H9 (cell line): ENCODE data around the gene TMEM120B. TPM values are rescaled to one million over a fixed set of nuclear protein-coding genes. Genes with fewer than 3 reads are reported as not detected.

Experiments used
- DNase-seq: peaks from one replicate; pipeline ENCODE4 v3.0.0-alpha.2; 2017
- H2AFZ ChIP-seq: one replicate; pipeline ENCODE4 v1.6.1; 2013; ENCODE audit warnings: mild to moderate bottlenecking, low read length, control low read depth, moderate library complexity
- H2AK5ac ChIP-seq: 2 replicates; pipeline ENCODE4 v1.6.1; 2013; ENCODE audit warnings: low read length, control low read depth, mixed read lengths; ENCODE audit not compliant: insufficient read length
- H2BK120ac ChIP-seq: one replicate; pipeline ENCODE4 v1.6.1; 2013; ENCODE audit warnings: low read depth, mild to moderate bottlenecking, low read length, control low read depth, inconsistent platforms; ENCODE audit not compliant: poor library complexity, severe bottlenecking
- H2BK12ac ChIP-seq: 2 replicates; pipeline ENCODE4 v1.6.1; 2013; ENCODE audit warnings: low read length, control low read depth, mixed read lengths, low read depth; ENCODE audit not compliant: insufficient read length
- H2BK15ac ChIP-seq: 2 replicates; pipeline ENCODE4 v1.6.1; 2013; ENCODE audit warnings: low read depth, low read length, control low read depth
- H2BK20ac ChIP-seq: one replicate; pipeline ENCODE4 v1.6.1; 2013; ENCODE audit warnings: low read depth, mild to moderate bottlenecking, low read length, control low read depth, inconsistent platforms; ENCODE audit not compliant: poor library complexity, severe bottlenecking
- H2BK5ac ChIP-seq: 2 replicates; pipeline ENCODE4 v1.6.1; 2013; ENCODE audit warnings: low read length, control low read depth, mixed read lengths; ENCODE audit not compliant: insufficient read length
- H3K14ac ChIP-seq: 2 replicates; pipeline ENCODE4 v1.6.1; 2013; ENCODE audit warnings: low read length, control low read depth; ENCODE audit not compliant: insufficient read depth
- H3K18ac ChIP-seq: 2 replicates; pipeline ENCODE4 v1.6.1; 2013; ENCODE audit warnings: low read depth, mild to moderate bottlenecking, mixed read lengths, low read length, control low read depth; ENCODE audit not compliant: insufficient read length
- H3K23ac ChIP-seq: 2 replicates; pipeline ENCODE4 v1.6.1; 2013; ENCODE audit warnings: low read length, control low read depth, mixed read lengths, low read depth; ENCODE audit not compliant: insufficient read length
- H3K23me2 ChIP-seq: 2 replicates; pipeline ENCODE4 v1.6.1; 2013; ENCODE audit warnings: low read depth, mild to moderate bottlenecking, mixed read lengths, low read length, control low read depth; ENCODE audit not compliant: insufficient read length, poor library complexity, severe bottlenecking
- H3K27ac ChIP-seq: 2 replicates; pipeline ENCODE4 v1.5.1; 2013; ENCODE audit warnings: low read length, control low read depth, mixed read lengths, low read depth; ENCODE audit not compliant: insufficient read length
- H3K27me3 ChIP-seq: 2 replicates; pipeline ENCODE4 v1.6.1; 2013; ENCODE audit warnings: low read length, control low read depth, inconsistent platforms; ENCODE audit not compliant: insufficient read depth
- H3K4ac ChIP-seq: 2 replicates; pipeline ENCODE4 v1.6.1; 2013; ENCODE audit warnings: low read depth, mild to moderate bottlenecking, control low read depth, inconsistent platforms, low read length, moderate library complexity
- H3K4me1 ChIP-seq: 2 replicates; pipeline ENCODE4 v1.6.1; 2013; ENCODE audit warnings: low read length, control low read depth, inconsistent platforms; ENCODE audit not compliant: insufficient read depth
- H3K4me2 ChIP-seq: 2 replicates; pipeline ENCODE4 v1.6.1; 2013; ENCODE audit warnings: low read length, control low read depth, mixed read lengths; ENCODE audit not compliant: insufficient read length, insufficient read depth
- H3K56ac ChIP-seq: 2 replicates; pipeline ENCODE4 v1.6.1; 2013; ENCODE audit warnings: low read depth, mild to moderate bottlenecking, mixed read lengths, low read length, control low read depth; ENCODE audit not compliant: insufficient read length
- H3K79me1 ChIP-seq: 2 replicates; pipeline ENCODE4 v1.6.1; 2013; ENCODE audit warnings: low read depth, mild to moderate bottlenecking, moderate library complexity, low read length, control low read depth, inconsistent platforms; ENCODE audit not compliant: insufficient read depth, poor library complexity, severe bottlenecking
- H3K79me2 ChIP-seq: 2 replicates; pipeline ENCODE4 v1.6.1; 2013; ENCODE audit warnings: low read length, control low read depth, inconsistent platforms; ENCODE audit not compliant: insufficient read depth
- H3K9ac ChIP-seq: 2 replicates; pipeline ENCODE4 v1.6.1; 2013; ENCODE audit warnings: low read length, control low read depth, mixed read lengths; ENCODE audit not compliant: insufficient read length; ENCODE audit errors: extremely low read depth
- H3K9me3 ChIP-seq: one replicate; pipeline ENCODE4 v1.6.1; 2013; ENCODE audit warnings: low read depth, low read length, inconsistent platforms; ENCODE audit not compliant: control insufficient read depth
- H3T11ph ChIP-seq: one replicate; pipeline ENCODE4 v1.6.1; 2013; ENCODE audit warnings: mild to moderate bottlenecking, low read length, control low read depth, inconsistent platforms
- H4K20me1 ChIP-seq: one replicate; pipeline ENCODE4 v1.6.1; 2013; ENCODE audit not compliant: control insufficient read depth, insufficient read length, insufficient read depth
- H4K5ac ChIP-seq: 2 replicates; pipeline ENCODE4 v1.6.1; 2013; ENCODE audit warnings: low read depth, mild to moderate bottlenecking, mixed read lengths, low read length, control low read depth; ENCODE audit not compliant: insufficient read length
- H4K8ac ChIP-seq: replicated peaks from 2 replicates; pipeline ENCODE4 v1.6.1; 2013; ENCODE audit warnings: low read length, control low read depth, mixed read lengths, low read depth; ENCODE audit not compliant: insufficient read length
- H4K91ac ChIP-seq: 2 replicates; pipeline ENCODE4 v1.6.1; 2013; ENCODE audit warnings: low read depth, mild to moderate bottlenecking, moderate library complexity, mixed read lengths, low read length, control low read depth; ENCODE audit not compliant: insufficient read length
- H3K27ac Mint-ChIP-seq, 3 experiments: 2 replicates in 2 of 3; 3 replicates in 1 of 3; pipeline ENCODE4 v1.8.0; 2020 to 2021; ENCODE audit warnings: mixed read lengths in 3 of 3, mild to moderate bottlenecking in 1 of 3, moderate library complexity in 1 of 3
- H3K27me3 Mint-ChIP-seq: 2 replicates; pipeline ENCODE4 v1.8.0; 2021; ENCODE audit warnings: low read depth, mild to moderate bottlenecking, moderate library complexity, mixed read lengths
- H3K36me3 Mint-ChIP-seq, 3 experiments: 2 replicates in 2 of 3; 3 replicates in 1 of 3; pipeline ENCODE4 v1.8.0; 2020 to 2021; ENCODE audit warnings: low read depth in 3 of 3, mixed read lengths in 3 of 3; ENCODE audit not compliant: insufficient read depth in 1 of 3
- H3K4me1 Mint-ChIP-seq, 2 experiments: 2 replicates each; pipeline ENCODE4 v1.8.0; 2020; ENCODE audit warnings: mixed read lengths in 2 of 2
- H3K4me3 Mint-ChIP-seq, 2 experiments: 2 replicates in 1 of 2; 3 replicates in 1 of 2; pipeline ENCODE4 v1.8.0; 2020 to 2021; ENCODE audit warnings: mild to moderate bottlenecking in 2 of 2, mixed read lengths in 2 of 2, moderate library complexity in 1 of 2
- H3K9me3 Mint-ChIP-seq, 2 experiments: 2 replicates in 1 of 2; 3 replicates in 1 of 2; pipeline ENCODE4 v1.8.0; 2020; ENCODE audit warnings: mild to moderate bottlenecking in 2 of 2, mixed read lengths in 2 of 2, moderate library complexity in 1 of 2
- CTCF ChIP-seq: fragments of 200-600 bp; sonication (generic); conservative IDR thresholded peaks from 3 replicates; pipeline ENCODE4 v1.8.0; 2021; ENCODE audit warnings: antibody characterized with exemption, mild to moderate bottlenecking
- WGBS: extraction: QIAGEN DNeasy Blood & Tissue Kit; methylation state at CpG from one replicate; pipeline ENCODE4 v1.1.7; 2013; ENCODE audit warnings: missing lambda C conversion rate, low lambda C conversion rate, mixed read lengths; ENCODE audit not compliant: insufficient read length; ENCODE audit errors: extremely low coverage; 5-methylcytosine and 5-hydroxymethylcytosine counted together
- total RNA-seq: library from RNA; stranded (reverse); gene quantifications from 2 replicates; pipeline ENCODE4 v1.2.1, GENCODE V29; 2021

TMEM120B gene
- total RNA-seq, 1 experiment from 2014 or later = 25.8 TPM

- Mint-ChIP-seq H3K36me3 (peaks cover 5 to 20% (median 16%) of the 10 kb centered on the region in 3 experiments; a peak in 6 of 7 replicates), H3K9me3 (no peaks in the 10 kb centered on the region), H3K4me1 (peaks cover 18 to 26% of the 10 kb centered on the region in 2 experiments), H3K4me3 (no peak overlapping the region), H3K27me3 (peaks cover 5% of the 10 kb centered on the region; the same call in 1 of the 2 replicates), H3K27ac (no peak overlapping the region; a peak in 1 of 7 replicates)
- no peak overlapping the region for H4K8ac ChIP-seq
- H2BK12ac ChIP-seq = no peak overlapping the region
- no peak overlapping the region for H3K56ac ChIP-seq
- H3K23ac ChIP-seq = no peak overlapping the region
- no peaks in the 10 kb centered on the region for H3K79me1 ChIP-seq
- H2AK5ac ChIP-seq = no peak overlapping the region
- H3K23me2 ChIP-seq = no peaks in the 10 kb centered on the region
- H3K9me3 ChIP-seq = no peaks in the 10 kb centered on the region
- H3K4me2 ChIP-seq = no peak overlapping the region
- no peaks in the 10 kb centered on the region for H3K27me3 ChIP-seq
- no peak overlapping the region for H2BK5ac ChIP-seq
- no peak overlapping the region for H3K4ac ChIP-seq
- H2BK120ac ChIP-seq = no peak overlapping the region
- no peak overlapping the region for H4K91ac ChIP-seq
- no peak overlapping the region for H4K5ac ChIP-seq
- H3K18ac ChIP-seq = no peak overlapping the region
- H3K4me1 ChIP-seq = no peaks in the 10 kb centered on the region
- no peak overlapping the region for H3K27ac ChIP-seq
- TF ChIP-seq CTCF = no peak
- no peak overlapping the region for H2BK15ac ChIP-seq
- H3K14ac ChIP-seq = no peak overlapping the region
- no peaks in the 10 kb centered on the region for H4K20me1 ChIP-seq
- no peak overlapping the region for H3K9ac ChIP-seq
- no peak overlapping the region for H3T11ph ChIP-seq
- no CpG with 5 or more reads among the region's 17 CpGs for WGBS
- no peak overlapping the region for H2AFZ ChIP-seq
- H3K79me2 ChIP-seq = no peaks in the 10 kb centered on the region
- no peak for DNase-seq
- no peak overlapping the region for H2BK20ac ChIP-seq
Measured at GRCh38 chr12:121779422-121779895, 66.9 kb downstream of the TMEM120B start.
